CD14-positive monocyte (primary cell): ENCODE data around the gene PCED1B. TPM values are rescaled to one million over a fixed set of nuclear protein-coding genes. Genes with fewer than 3 reads are reported as not detected.

Source experiments
- DNase-seq, 3 donors: peaks; one replicate each; pipeline ENCODE4 v3.0.0-alpha.2; 2011 to 2022
- H2AFZ ChIP-seq: 2 replicates; pipeline ENCODE4 v1.6.0; 2012; ENCODE audit warnings: mild to moderate bottlenecking, low read depth, low read length, inconsistent platforms; ENCODE audit not compliant: insufficient read depth, poor library complexity, severe bottlenecking
- H3K27ac ChIP-seq, 2 donors: 1 replicate in 1 of 2; 2 replicates in 1 of 2; pipeline ENCODE4 v1.5.1; 2012 to 2013; ENCODE audit warnings: low read length in 2 of 2, control low read depth in 1 of 2, inconsistent platforms in 1 of 2, low read depth in 1 of 2, mild to moderate bottlenecking in 1 of 2
- H3K27me3 ChIP-seq, 2 donors: one replicate each; pipeline versions ENCODE4 v1.6.0 to v1.6.1; 2011 to 2013; ENCODE audit warnings: low read length in 2 of 2; ENCODE audit not compliant: control insufficient read depth in 2 of 2, insufficient read depth in 2 of 2
- H3K36me3 ChIP-seq, 2 donors: replicated peaks in 1 of 2; 1 replicate in 1 of 2; 2 replicates in 1 of 2; pipeline versions ENCODE4 v1.5.1 to v1.6.1; 2012 to 2013; ENCODE audit warnings: low read length in 2 of 2, control low read depth in 1 of 2, inconsistent platforms in 1 of 2, mild to moderate bottlenecking in 1 of 2; ENCODE audit not compliant: insufficient read depth in 2 of 2, control insufficient read depth in 1 of 2
- H3K4me1 ChIP-seq, 2 donors: 1 replicate in 1 of 2; 2 replicates in 1 of 2; pipeline versions ENCODE4 v1.5.1 to v1.6.1; 2012 to 2013; ENCODE audit warnings: low read length in 2 of 2, control low read depth in 1 of 2, inconsistent platforms in 1 of 2, mild to moderate bottlenecking in 1 of 2, moderate library complexity in 1 of 2; ENCODE audit not compliant: insufficient read depth in 2 of 2, control insufficient read depth in 1 of 2
- H3K4me2 ChIP-seq: replicated peaks from 2 replicates; pipeline ENCODE3; 2012; ENCODE audit warnings: low read length, moderate library complexity, mild to moderate bottlenecking; ENCODE audit not compliant: poor library complexity, severe bottlenecking; ENCODE audit errors: extremely low read depth
- H3K4me3 ChIP-seq, 3 experiments: fragments of 200-600 bp in 1 of 3; sonication (generic) in 1 of 3; replicated peaks in 1 of 3; 1 replicate in 2 of 3; 2 replicates in 1 of 3; pipeline ENCODE4 v1.5.1; 2011 to 2013; ENCODE audit warnings: low read length in 3 of 3, mild to moderate bottlenecking in 3 of 3, control low read depth in 2 of 3, low read depth in 2 of 3, inconsistent platforms in 1 of 3, moderate library complexity in 1 of 3
- H3K79me2 ChIP-seq: 2 replicates; pipeline ENCODE4 v1.6.0; 2012; ENCODE audit warnings: mild to moderate bottlenecking, control low read depth, inconsistent platforms, low read length, moderate library complexity; ENCODE audit not compliant: insufficient read depth
- H3K9ac ChIP-seq: 2 replicates; pipeline ENCODE4 v1.6.0; 2017; ENCODE audit warnings: low read length, mild to moderate bottlenecking; ENCODE audit not compliant: insufficient read depth, poor library complexity, severe bottlenecking
- H3K9me3 ChIP-seq, 2 donors: replicated peaks in 1 of 2; 1 replicate in 1 of 2; 2 replicates in 1 of 2; pipeline versions ENCODE4 v1.5.1 to v1.6.1; 2012 to 2013; ENCODE audit warnings: low read length in 2 of 2, control low read depth in 1 of 2; ENCODE audit not compliant: control insufficient read depth in 1 of 2, insufficient read depth in 1 of 2
- H4K20me1 ChIP-seq: 2 replicates; pipeline ENCODE4 v1.6.0; 2012; ENCODE audit warnings: mild to moderate bottlenecking, low read length, control low read depth, moderate library complexity; ENCODE audit not compliant: insufficient read depth
- H3K27ac Mint-ChIP-seq, 7 donors: one replicate each; pipeline ENCODE4 v1.8.0; 2020; ENCODE audit warnings: mild to moderate bottlenecking in 7 of 7, mixed read lengths in 7 of 7, moderate library complexity in 6 of 7, inconsistent platforms in 2 of 7
- H3K27me3 Mint-ChIP-seq, 3 donors: one replicate each; pipeline ENCODE4 v1.8.0; 2021 to 2022; ENCODE audit warnings: low read depth in 3 of 3, mild to moderate bottlenecking in 3 of 3, mixed read lengths in 3 of 3, moderate library complexity in 3 of 3, inconsistent platforms in 1 of 3
- H3K36me3 Mint-ChIP-seq, 2 donors: one replicate each; pipeline ENCODE4 v1.8.0; 2020; ENCODE audit warnings: mixed read lengths in 2 of 2, inconsistent platforms in 1 of 2, mild to moderate bottlenecking in 1 of 2
- H3K4me1 Mint-ChIP-seq: one replicate; pipeline ENCODE4 v1.8.0; 2020; ENCODE audit warnings: mild to moderate bottlenecking, mixed read lengths
- H3K4me3 Mint-ChIP-seq, 2 donors: one replicate each; pipeline ENCODE4 v1.8.0; 2020; ENCODE audit warnings: mild to moderate bottlenecking in 2 of 2, mixed read lengths in 2 of 2, moderate library complexity in 1 of 2
- H3K9me3 Mint-ChIP-seq, 7 donors: one replicate each; pipeline ENCODE4 v1.8.0; 2020 to 2022; ENCODE audit warnings: mixed read lengths in 7 of 7, mild to moderate bottlenecking in 6 of 7, moderate library complexity in 6 of 7, inconsistent platforms in 2 of 7
- WGBS: methylation state at CpG from one replicate; pipeline ENCODE4 v1.1.5; 2013; ENCODE audit warnings: missing lambda C conversion rate; ENCODE audit not compliant: insufficient coverage; 5-methylcytosine and 5-hydroxymethylcytosine counted together
- intact Hi-C, 2 donors: fragments of 100-400 bp; cut with micrococcal nuclease; formaldehyde crosslinking; loops; one replicate each; pipeline versions ENCODE4 v1.15.0 to v1.15.1; 2023
- polyA plus RNA-seq, 3 donors: library from polyadenylated mRNA; depleted of rRNA in 1 of 3; unstranded in 2 of 3; stranded (reverse) in 1 of 3; fragments of 300-500 nt in 2 of 3; fragments of >200 nt in 1 of 3; fragmentation: Illumina TruSeq in 2 of 3; gene quantifications; 1 replicate in 2 of 3; 2 replicates in 1 of 3; pipeline ENCODE4 v1.2.3, GENCODE V29; 2012 to 2021
- TF ChIP-seq, protein P1 (sequence below): fragments of 200-600 bp; IDR thresholded peaks from one replicate; pipeline ENCODE4 v1.8.0; 2022; ENCODE audit warnings: antibody characterized with exemption, mild to moderate bottlenecking

PCED1B gene
- polyA plus RNA-seq, 3 donors: 0.10 to 0.65 TPM; not detected in 1

DNA sequence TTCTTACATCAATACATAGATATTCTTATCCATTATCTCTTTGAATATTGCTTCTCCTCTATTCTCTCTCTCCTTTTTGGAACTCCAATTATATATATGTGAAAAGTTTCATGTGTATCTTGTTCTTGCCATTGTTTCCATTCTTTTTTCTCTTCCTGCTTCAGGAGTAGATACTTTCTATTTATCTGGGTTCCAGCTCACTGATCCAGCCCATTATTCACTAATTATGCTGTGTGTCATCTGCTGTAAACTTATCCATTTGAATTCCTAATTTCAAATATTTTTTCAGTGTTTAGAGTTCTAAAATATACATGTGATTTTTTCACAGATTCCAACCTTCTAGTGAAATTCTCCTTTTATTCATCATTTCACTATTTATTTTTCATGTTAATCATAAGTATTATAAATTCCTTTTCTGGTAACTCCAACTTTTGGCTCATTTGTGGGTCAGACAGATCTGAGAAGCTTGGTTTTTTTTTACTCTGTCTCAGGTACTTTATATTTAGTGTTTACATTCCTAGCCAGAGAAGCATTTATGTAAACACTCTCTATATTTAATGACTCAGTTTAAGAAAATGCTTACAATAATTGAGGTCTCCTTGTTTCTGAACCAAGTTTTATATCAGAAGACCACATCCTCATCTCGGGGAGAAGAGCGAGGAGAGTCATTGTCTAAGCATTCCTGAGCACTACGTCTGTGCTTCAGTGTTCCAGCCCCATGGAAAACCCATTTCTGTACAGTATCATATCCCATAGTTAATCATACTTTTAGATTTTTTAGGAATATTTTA is 16.2 kb downstream of the PCED1B start:
- Histone ChIP-seq H3K4me2 (no peak overlapping the region), H3K9ac (no peak overlapping the region), H3K4me3 (no peak overlapping the region), H2AFZ (no peak overlapping the region), H3K9me3 (no peaks in the 10 kb centered on the region), H3K4me1 (no peaks in the 10 kb centered on the region), H3K79me2 (no peaks in the 10 kb centered on the region), H3K27me3 (no peaks in the 10 kb centered on the region), H4K20me1 (no peaks in the 10 kb centered on the region), H3K36me3 (no peaks in the 10 kb centered on the region), H3K27ac (no peak overlapping the region)
- no peak for DNase-seq
- Mint-ChIP-seq H3K36me3 (no peaks in the 10 kb centered on the region), H3K4me1 (no peaks in the 10 kb centered on the region), H3K9me3 (peaks cover 0 to 4% (median 0%) of the 10 kb centered on the region in 7 donors), H3K27ac (no peak overlapping the region), H3K4me3 (no peak overlapping the region), H3K27me3 (peaks cover 0 to 2% (median 2%) of the 10 kb centered on the region in 3 donors)
- TF ChIP-seq, protein P1, sequence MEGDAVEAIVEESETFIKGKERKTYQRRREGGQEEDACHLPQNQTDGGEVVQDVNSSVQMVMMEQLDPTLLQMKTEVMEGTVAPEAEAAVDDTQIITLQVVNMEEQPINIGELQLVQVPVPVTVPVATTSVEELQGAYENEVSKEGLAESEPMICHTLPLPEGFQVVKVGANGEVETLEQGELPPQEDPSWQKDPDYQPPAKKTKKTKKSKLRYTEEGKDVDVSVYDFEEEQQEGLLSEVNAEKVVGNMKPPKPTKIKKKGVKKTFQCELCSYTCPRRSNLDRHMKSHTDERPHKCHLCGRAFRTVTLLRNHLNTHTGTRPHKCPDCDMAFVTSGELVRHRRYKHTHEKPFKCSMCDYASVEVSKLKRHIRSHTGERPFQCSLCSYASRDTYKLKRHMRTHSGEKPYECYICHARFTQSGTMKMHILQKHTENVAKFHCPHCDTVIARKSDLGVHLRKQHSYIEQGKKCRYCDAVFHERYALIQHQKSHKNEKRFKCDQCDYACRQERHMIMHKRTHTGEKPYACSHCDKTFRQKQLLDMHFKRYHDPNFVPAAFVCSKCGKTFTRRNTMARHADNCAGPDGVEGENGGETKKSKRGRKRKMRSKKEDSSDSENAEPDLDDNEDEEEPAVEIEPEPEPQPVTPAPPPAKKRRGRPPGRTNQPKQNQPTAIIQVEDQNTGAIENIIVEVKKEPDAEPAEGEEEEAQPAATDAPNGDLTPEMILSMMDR: no peak
- WGBS: no CpG with 5 or more reads among the region's 3 CpGs
- intact Hi-C loops: no loop called here

DNA sequence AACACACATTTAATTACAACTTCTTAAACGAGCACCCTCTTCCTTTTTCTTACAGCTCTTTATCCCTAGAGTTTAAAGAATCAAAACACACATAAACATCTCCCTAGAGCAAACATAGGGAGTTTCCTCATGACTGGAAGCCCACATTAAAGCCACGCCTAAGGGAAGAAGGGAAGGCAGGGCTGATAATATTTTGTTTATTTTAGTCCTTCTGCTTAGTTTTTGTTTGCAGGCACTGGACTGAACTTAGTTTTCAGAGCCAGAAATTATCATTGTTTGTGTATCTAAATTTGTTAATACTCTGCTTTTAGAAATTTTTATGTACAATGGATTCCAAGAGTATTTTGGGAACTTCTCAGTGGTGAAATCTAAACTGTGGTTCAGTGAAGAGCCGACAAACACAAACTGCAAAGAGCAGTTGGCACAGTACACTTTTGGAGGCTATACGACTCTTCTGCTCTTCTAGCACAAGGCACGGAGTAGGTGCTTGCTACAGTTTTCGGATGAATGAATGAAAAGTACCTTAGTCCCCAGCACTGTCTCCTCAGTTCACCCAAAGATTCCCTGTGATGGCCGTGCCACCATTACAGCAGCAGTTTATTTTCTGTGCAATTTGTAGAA is 18.0 kb downstream of the PCED1B start:
- no peaks in the 10 kb centered on the region for H3K79me2 ChIP-seq
- H3K9ac ChIP-seq: no peak overlapping the region
- peaks cover 0 to 2% (median 0%) of the 10 kb centered on the region in 7 donors for H3K9me3 Mint-ChIP-seq
- no peak overlapping the region for H3K4me3 ChIP-seq
- no peak overlapping the region for H3K27ac Mint-ChIP-seq
- H3K9me3 ChIP-seq: no peaks in the 10 kb centered on the region
- H3K27ac ChIP-seq: no peak overlapping the region
- H3K36me3 Mint-ChIP-seq: no peaks in the 10 kb centered on the region
- WGBS: 100% methylated on average over 3 of the region's 7 CpGs
- H3K4me1 ChIP-seq: no peaks in the 10 kb centered on the region
- intact Hi-C loops: no loop called here
- no peaks in the 10 kb centered on the region for H4K20me1 ChIP-seq
- H3K4me2 ChIP-seq: no peak overlapping the region
- H3K27me3 Mint-ChIP-seq: peaks cover 1 to 2% (median 2%) of the 10 kb centered on the region in 3 donors
- H3K4me3 Mint-ChIP-seq: no peak overlapping the region
- no peak for DNase-seq
- TF ChIP-seq, protein P1: no peak
- no peak overlapping the region for H2AFZ ChIP-seq
- H3K36me3 ChIP-seq: no peaks in the 10 kb centered on the region
- no peaks in the 10 kb centered on the region for H3K4me1 Mint-ChIP-seq
- no peaks in the 10 kb centered on the region for H3K27me3 ChIP-seq
